SK-N-SH (cell line): ENCODE results near the gene PDCD1. TPM values are rescaled to one million over a fixed set of nuclear protein-coding genes. Genes with fewer than 3 reads are reported as not detected.

ENCODE experiments used
- CTCF ChIA-PET: fragments of 300-600, 350-600 bp; formaldehyde crosslinking; extraction: SDS; loops from one replicate; lab custom pipeline; 2021; lab: Yijun Ruan, JAX
- POLR2A ChIA-PET: fragments of 350-600 bp; sonication (Branson Sonifier 250); formaldehyde crosslinking; extraction: SDS; loops from one replicate; lab custom pipeline; 2020; ENCODE audit warnings: antibody characterized with exemption, inconsistent platforms; lab: Yijun Ruan, JAX
- DNase-seq: peaks from one replicate; pipeline ENCODE4 v3.0.0; 2012
- H2AFZ ChIP-seq: fragments of 200-600 bp; sonication (generic); 2 replicates; pipeline ENCODE4 v1.8.1; 2016; ENCODE audit warnings: antibody characterized with exemption, mild to moderate bottlenecking, low read depth
- H3F3A ChIP-seq: fragments of 200-600 bp; sonication (generic); replicated peaks from 2 replicates; pipeline ENCODE3; 2016; ENCODE audit warnings: antibody characterized with exemption, mild to moderate bottlenecking; ENCODE audit not compliant: insufficient read depth
- H3K27ac ChIP-seq, 2 experiments: fragments of 200-500 bp in 1 of 2; fragments of 200-600 bp in 1 of 2; sonication (Bioruptor generic) in 1 of 2; sonication (generic), shearing (Covaris generic) in 1 of 2; 2 replicates each; pipeline versions ENCODE4 v1.5.1 to v1.6.1; 2014 to 2016; ENCODE audit warnings: low read depth in 2 of 2, inconsistent platforms in 1 of 2, low read length in 1 of 2, mild to moderate bottlenecking in 1 of 2, mixed read lengths in 1 of 2
- H3K27me3 ChIP-seq: fragments of 200-600 bp; sonication (generic), shearing (Covaris generic); 2 replicates; pipeline ENCODE4 v1.6.1; 2016; ENCODE audit warnings: mixed run types; ENCODE audit not compliant: insufficient read depth
- H3K36me3 ChIP-seq, 2 experiments: fragments of 200-500 bp in 1 of 2; fragments of 200-600 bp in 1 of 2; sonication (Bioruptor generic) in 1 of 2; sonication (generic) in 1 of 2; replicated peaks in 1 of 2; 2 replicates each; pipeline versions ENCODE3 to v1.5.1; 2014 to 2016; ENCODE audit warnings: low read length in 1 of 2, mild to moderate bottlenecking in 1 of 2; ENCODE audit not compliant: insufficient read depth in 2 of 2, control insufficient read depth in 1 of 2
- H3K4me1 ChIP-seq, 2 experiments: fragments of 200-500 bp in 1 of 2; fragments of 200-600 bp in 1 of 2; sonication (Bioruptor generic) in 1 of 2; sonication (generic), shearing (Covaris generic) in 1 of 2; 2 replicates each; pipeline versions ENCODE4 v1.5.1 to v1.6.1; 2014 to 2016; ENCODE audit warnings: low read depth in 1 of 2, low read length in 1 of 2, mixed run types in 1 of 2; ENCODE audit not compliant: insufficient read depth in 2 of 2, control insufficient read depth in 1 of 2
- H3K4me2 ChIP-seq: fragments of 200-600 bp; sonication (generic), shearing (Covaris generic); 2 replicates; pipeline ENCODE4 v1.6.1; 2017; ENCODE audit warnings: mixed run types
- H3K4me3 ChIP-seq, 2 experiments: fragments of 200-500 bp in 1 of 2; fragments of 200-600 bp in 1 of 2; sonication (Bioruptor generic) in 1 of 2; sonication (generic), shearing (Covaris generic) in 1 of 2; 2 replicates each; pipeline versions ENCODE4 v1.5.1 to v1.8.1; 2014 to 2016; ENCODE audit warnings: low read depth in 2 of 2, inconsistent platforms in 1 of 2, low read length in 1 of 2, mild to moderate bottlenecking in 1 of 2, mixed read lengths in 1 of 2, moderate library complexity in 1 of 2
- H3K79me2 ChIP-seq: fragments of 200-600 bp; sonication (generic); 2 replicates; pipeline ENCODE4 v1.8.1; 2017; ENCODE audit warnings: mild to moderate bottlenecking; ENCODE audit not compliant: insufficient read depth
- H3K9ac ChIP-seq: fragments of 200-600 bp; sonication (generic); 2 replicates; pipeline ENCODE4 v1.6.1; 2017; ENCODE audit warnings: mixed run types
- H3K9me2 ChIP-seq: fragments of 200-600 bp; sonication (generic); 2 replicates; pipeline ENCODE4 v1.6.1; 2017; ENCODE audit warnings: mixed run types
- H3K9me3 ChIP-seq: fragments of 200-600 bp; sonication (generic); 2 replicates; pipeline ENCODE4 v1.6.1; 2017; ENCODE audit warnings: mixed run types, mild to moderate bottlenecking, moderate library complexity
- H4K20me1 ChIP-seq: fragments of 200-600 bp; sonication (generic); 2 replicates; pipeline ENCODE4 v1.6.1; 2017; ENCODE audit warnings: mild to moderate bottlenecking, mixed run types; ENCODE audit not compliant: insufficient read depth
- CHD2 ChIP-seq: fragments of 150-350 bp; IDR thresholded peaks from 2 replicates; pipeline ENCODE4 v1.6.1; 2018; ENCODE audit warnings: low read length; ENCODE audit not compliant: partially characterized antibody
- CTCF ChIP-seq: fragments of 200-600 bp; sonication (generic); IDR thresholded peaks from 2 replicates; pipeline ENCODE4 v1.6.1; 2017; ENCODE audit warnings: antibody characterized with exemption, mild to moderate bottlenecking, moderate library complexity
- ELF1 ChIP-seq: IDR thresholded peaks from 2 replicates; pipeline ENCODE4 v1.4.0; 2012
- EP300 ChIP-seq, 2 experiments: IDR thresholded peaks; 2 replicates each; pipeline versions ENCODE4 v1.4.0 to v1.6.1; 2012; ENCODE audit warnings: borderline replicate concordance in 1 of 2, low read depth in 1 of 2, low read length in 1 of 2
- EZH2phosphoT487 ChIP-seq: fragments of 200-600 bp; sonication (generic); IDR thresholded peaks from 2 replicates; pipeline ENCODE4 v1.6.1; 2017; ENCODE audit warnings: low read depth, mixed run types, mild to moderate bottlenecking, antibody characterized with exemption, moderate library complexity, borderline replicate concordance
- FOSL2 ChIP-seq: IDR thresholded peaks from 2 replicates; pipeline ENCODE4 v1.4.0; 2012; ENCODE audit warnings: low read depth, mild to moderate bottlenecking, moderate library complexity, borderline replicate concordance
- FOXJ3 ChIP-seq: sonication (generic); formaldehyde crosslinking; IDR thresholded peaks from 2 replicates; pipeline ENCODE4 v1.5.1; 2020; ENCODE audit warnings: mild to moderate bottlenecking, missing genetic modification reagents
- FOXM1 ChIP-seq: IDR thresholded peaks from 2 replicates; pipeline ENCODE4 v1.4.0; 2012; ENCODE audit warnings: low read depth, mild to moderate bottlenecking
- IRF3 ChIP-seq: fragments of 150-350 bp; IDR thresholded peaks from 2 replicates; pipeline ENCODE4 v1.6.1; 2016; ENCODE audit warnings: mild to moderate bottlenecking, low read depth, low read length
- MXI1 ChIP-seq: IDR thresholded peaks from 2 replicates; pipeline ENCODE4 v1.6.1; 2012; ENCODE audit warnings: mild to moderate bottlenecking, low read depth, low read length, improper control_type of control experiment
- NFIC ChIP-seq: IDR thresholded peaks from 2 replicates; pipeline ENCODE4 v1.4.0; 2012; ENCODE audit warnings: borderline replicate concordance
- PBX3 ChIP-seq: IDR thresholded peaks from 2 replicates; pipeline ENCODE4; 2012
- RAD21 ChIP-seq: IDR thresholded peaks from 2 replicates; pipeline ENCODE4 v1.6.1; 2012; ENCODE audit warnings: mild to moderate bottlenecking, low read length
- RFX5 ChIP-seq: IDR thresholded peaks from 2 replicates; pipeline ENCODE4 v1.6.1; 2012; ENCODE audit warnings: mild to moderate bottlenecking, improper control_type of control experiment, low read length
- RXRA ChIP-seq: IDR thresholded peaks from 2 replicates; pipeline ENCODE4 v1.4.0; 2012; ENCODE audit warnings: low read depth, mild to moderate bottlenecking, borderline replicate concordance
- SIN3A ChIP-seq: IDR thresholded peaks from 2 replicates; pipeline ENCODE4 v1.6.1; 2012; ENCODE audit warnings: low read depth, mild to moderate bottlenecking, low read length, moderate library complexity, borderline replicate concordance
- TAF1 ChIP-seq: IDR thresholded peaks from 2 replicates; pipeline ENCODE4 v1.6.1; 2012; ENCODE audit warnings: low read depth, mild to moderate bottlenecking, low read length, moderate library complexity, borderline replicate concordance
- TCF12 ChIP-seq: IDR thresholded peaks from 2 replicates; pipeline ENCODE4 v1.4.0; 2012
- TEAD4 ChIP-seq: IDR thresholded peaks from 2 replicates; pipeline ENCODE4 v1.4.0; 2012; ENCODE audit warnings: mild to moderate bottlenecking, borderline replicate concordance; ENCODE audit not compliant: insufficient read depth
- USF1 ChIP-seq: IDR thresholded peaks from 2 replicates; pipeline ENCODE4 v1.4.0; 2012; ENCODE audit warnings: low read depth, borderline replicate concordance
- USF2 ChIP-seq: fragments of 150-350 bp; IDR thresholded peaks from 2 replicates; pipeline ENCODE4 v1.6.1; 2017; ENCODE audit warnings: antibody characterized with exemption, low read length, low read depth, borderline replicate concordance
- WGBS: methylation state at CpG from one replicate; pipeline ENCODE4 v1.1.6; 2017; ENCODE audit warnings: low lambda C conversion rate; 5-methylcytosine and 5-hydroxymethylcytosine counted together
- polyA plus RNA-seq, 3 experiments: library from polyadenylated mRNA; depleted of rRNA; stranded (reverse); fragments of >200 nt; gene quantifications; 2 replicates each; pipeline ENCODE4 v1.2.3, GENCODE V29; 2012

The PDCD1 gene
- polyA plus RNA-seq, 1 of the 3 experiments (the other 2 are of a cell fraction), result not detected

- Histone ChIP-seq H3K79me2 (no peaks in the 10 kb centered on the region), H3K9me2 (no peaks in the 10 kb centered on the region), H2AFZ (no peak overlapping the region), H3K4me1 (peaks cover 16 to 41% of the 10 kb centered on the region in 2 experiments), H3K36me3 (peaks cover 0 to 3% of the 10 kb centered on the region in 2 experiments), H4K20me1 (no peaks in the 10 kb centered on the region), H3F3A (peaks cover 16% of the 10 kb centered on the region), H3K4me2 (no peak overlapping the region), H3K4me3 (no peak overlapping the region), H3K27me3 (no peaks in the 10 kb centered on the region), H3K9me3 (no peaks in the 10 kb centered on the region), H3K27ac (peak overlapping the region in 1 of 2 experiments; percentile 48; a peak in 2 of 4 replicates), H3K9ac (no peak overlapping the region)
- TF ChIP-seq RFX5 (no peak), CHD2 (no peak), MXI1 (no peak; the same call in 1 of the 2 replicates), USF1 (no peak), PBX3 (no peak), CTCF (no peak), FOXM1 (no peak), FOXJ3 (CRISPR knock-in tag) (no peak), TEAD4 (no peak)
- no peak for DNase-seq
- 87% methylated on average over 15 of the region's 16 CpGs for WGBS
- ChIA-PET CTCF (interaction anchor here (1.0 to 1.7 kb wide), 2 partner anchors 65 to 183 kb away, joined by 4 to 7 read pairs; partner anchors contain the start of gene ING5), POLR2A (interaction anchor here (1.1 kb wide), 1 partner anchor 183 kb away, joined by 5 read pairs; the partner anchor contains the start of gene ING5)
Observed at GRCh38 chr2:241885291-241885945, 26.7 kb upstream of the PDCD1 start.

- no peaks in the 10 kb centered on the region for H3K9me3 ChIP-seq
- no peaks in the 10 kb centered on the region for H3K9me2 ChIP-seq
- H3K4me1 ChIP-seq, result peaks cover 16 to 41% of the 10 kb centered on the region in 2 experiments
- H3K9ac ChIP-seq, result no peak overlapping the region
- H3K27ac ChIP-seq, result peak overlapping the region in 1 of 2 experiments; percentile 5; a peak in 1 of 4 replicates
- no peaks in the 10 kb centered on the region for H4K20me1 ChIP-seq
- no peak for DNase-seq
- TF ChIP-seq USF2 (no peak), FOSL2 (no peak), EP300 (IDR thresholded peaks at IDR 0.05; ENCODE audit: borderline replicate concordance in 1 of 2, low read depth in 1 of 2, low read length in 1 of 2) (no peak), FOXM1 (no peak), IRF3 (no peak), TAF1 (no peak), RAD21 (no peak), NFIC (no peak), ELF1 (no peak), TCF12 (no peak), SIN3A (no peak), EZH2phosphoT487 (no peak), RXRA (no peak)
- TF ChIP-seq, all 33 proteins: peak for 0
- Histone ChIP-seq H3F3A (peaks cover 16% of the 10 kb centered on the region), H3K79me2 (no peaks in the 10 kb centered on the region), H3K36me3 (peaks cover 0 to 3% of the 10 kb centered on the region in 2 experiments), H2AFZ (no peak overlapping the region), H3K27me3 (no peaks in the 10 kb centered on the region), H3K4me2 (no peak overlapping the region), H3K4me3 (no peak overlapping the region)
- CTCF ChIA-PET, result interaction anchor here (0.7 to 1.7 kb wide), 3 partner anchors 12 to 183 kb away, joined by 3 to 7 read pairs (median 4); partner anchors contain the start of gene ING5
- WGBS, result 90% methylated on average over 8 of the region's 8 CpGs
- POLR2A ChIA-PET, result interaction anchor here (1.1 kb wide), 1 partner anchor 182 kb away, joined by 5 read pairs; the partner anchor contains the start of gene ING5
Observed at GRCh38 chr2:241884951-241885290, 26.2 kb upstream of the PDCD1 start.
